ENCODE results near the gene ABCC1.

GRCh38 chr16:16003719-16004313, 54.4 kb downstream of the ABCC1 start:
- TF ChIP-seq CTCF (IDR thresholded peaks at IDR 0.05; ENCODE audit: low read depth, low read length, poor library complexity, severe bottlenecking), result no peak
- TF ChIP-seq EZH2phosphoT487 (IDR thresholded peaks at IDR 0.05; ENCODE audit: borderline replicate concordance, low read length), result no peak

Measured in DOHH2 (cell line).